Renal cortex interstitium (tissue), 11 donors: ENCODE measurements around the gene LCN1. TPM values are rescaled to one million over a fixed set of nuclear protein-coding genes. Genes with fewer than 3 reads are reported as not detected.
"Not testable (repeated sequence)": the region's sequence is repeated elsewhere in the genome, so short reads cannot be mapped to it uniquely, and the experiment has no call there.

Experiments used
- DNase-seq, 11 donors: peaks; one replicate each; pipeline ENCODE4 v3.0.0-alpha.2; 2013; ENCODE audit warnings: low read depth in 9 of 11, low spot score in 4 of 11; ENCODE audit errors: extremely low read depth in 1 of 11
- polyA plus RNA-seq, 3 donors: library from polyadenylated mRNA; unstranded; fragments of 120-200 nt; gene quantifications; one replicate each; pipeline ENCODE4 v1.2.1, GENCODE V29; 2013; ENCODE audit not compliant: insufficient read length in 3 of 3

LCN1 gene
- polyA plus RNA-seq, 3 donors, result not detected

GRCh38 chr9:135502168-135502872 lies 18.9 kb upstream of the LCN1 start:
- no peak for DNase-seq

- no peak for DNase-seq
Measured at GRCh38 chr9:135502873-135503321, 18.3 kb upstream of the LCN1 start.

- DNase-seq, result no peak
Measured at GRCh38 chr9:135503371-135504261, 17.6 kb upstream of the LCN1 start.

- DNase-seq, result peak in 1 of 11 donors; percentile 35
Measured at GRCh38 chr9:135504262-135505243, 16.7 kb upstream of the LCN1 start.

- no peak for DNase-seq
Measured at GRCh38 chr9:135505406-135506187, 15.6 kb upstream of the LCN1 start.

- no peak for DNase-seq
Measured at GRCh38 chr9:135506327-135507103, 14.7 kb upstream of the LCN1 start.

GRCh38 chr9:135507104-135508035 lies 13.9 kb upstream of the LCN1 start:
- DNase-seq, result no peak

GRCh38 chr9:135508211-135508820 lies 12.9 kb upstream of the LCN1 start:
- no peak for DNase-seq

GRCh38 chr9:135509458-135509857 lies 11.8 kb upstream of the LCN1 start:
- no peak for DNase-seq

- DNase-seq, result no peak
Measured at GRCh38 chr9:135512241-135512603, 9.0 kb upstream of the LCN1 start.

- DNase-seq, result no peak
Measured at GRCh38 chr9:135512904-135513303, 8.3 kb upstream of the LCN1 start.

- DNase-seq, result no peak
Measured at GRCh38 chr9:135513351-135513846, 7.8 kb upstream of the LCN1 start.

- not testable (repeated sequence) for DNase-seq
Measured at GRCh38 chr9:135513906-135514305, 7.3 kb upstream of the LCN1 start.

- no peak for DNase-seq
Measured at GRCh38 chr9:135514342-135515082, 6.7 kb upstream of the LCN1 start.
